SK-N-SH (cell line): ENCODE measurements around the gene CFAP74. TPM values are rescaled to one million over a fixed set of nuclear protein-coding genes. Genes with fewer than 3 reads are reported as not detected.

Experiments
- CTCF ChIA-PET: fragments of 300-600, 350-600 bp; formaldehyde crosslinking; extraction: SDS; loops from one replicate; lab custom pipeline; 2021; lab: Yijun Ruan, JAX
- POLR2A ChIA-PET: fragments of 350-600 bp; sonication (Branson Sonifier 250); formaldehyde crosslinking; extraction: SDS; loops from one replicate; lab custom pipeline; 2020; ENCODE audit warnings: antibody characterized with exemption, inconsistent platforms; lab: Yijun Ruan, JAX
- DNase-seq: peaks from one replicate; pipeline ENCODE4 v3.0.0; 2012
- H2AFZ ChIP-seq: fragments of 200-600 bp; sonication (generic); 2 replicates; pipeline ENCODE4 v1.8.1; 2016; ENCODE audit warnings: antibody characterized with exemption, mild to moderate bottlenecking, low read depth
- H3F3A ChIP-seq: fragments of 200-600 bp; sonication (generic); replicated peaks from 2 replicates; pipeline ENCODE3; 2016; ENCODE audit warnings: antibody characterized with exemption, mild to moderate bottlenecking; ENCODE audit not compliant: insufficient read depth
- H3K27ac ChIP-seq, 2 experiments: fragments of 200-500 bp in 1 of 2; fragments of 200-600 bp in 1 of 2; sonication (Bioruptor generic) in 1 of 2; sonication (generic), shearing (Covaris generic) in 1 of 2; 2 replicates each; pipeline versions ENCODE4 v1.5.1 to v1.6.1; 2014 to 2016; ENCODE audit warnings: low read depth in 2 of 2, inconsistent platforms in 1 of 2, low read length in 1 of 2, mild to moderate bottlenecking in 1 of 2, mixed read lengths in 1 of 2
- H3K27me3 ChIP-seq: fragments of 200-600 bp; sonication (generic), shearing (Covaris generic); 2 replicates; pipeline ENCODE4 v1.6.1; 2016; ENCODE audit warnings: mixed run types; ENCODE audit not compliant: insufficient read depth
- H3K36me3 ChIP-seq, 2 experiments: fragments of 200-500 bp in 1 of 2; fragments of 200-600 bp in 1 of 2; sonication (Bioruptor generic) in 1 of 2; sonication (generic) in 1 of 2; replicated peaks in 1 of 2; 2 replicates each; pipeline versions ENCODE3 to v1.5.1; 2014 to 2016; ENCODE audit warnings: low read length in 1 of 2, mild to moderate bottlenecking in 1 of 2; ENCODE audit not compliant: insufficient read depth in 2 of 2, control insufficient read depth in 1 of 2
- H3K4me1 ChIP-seq, 2 experiments: fragments of 200-500 bp in 1 of 2; fragments of 200-600 bp in 1 of 2; sonication (Bioruptor generic) in 1 of 2; sonication (generic), shearing (Covaris generic) in 1 of 2; 2 replicates each; pipeline versions ENCODE4 v1.5.1 to v1.6.1; 2014 to 2016; ENCODE audit warnings: low read depth in 1 of 2, low read length in 1 of 2, mixed run types in 1 of 2; ENCODE audit not compliant: insufficient read depth in 2 of 2, control insufficient read depth in 1 of 2
- H3K4me2 ChIP-seq: fragments of 200-600 bp; sonication (generic), shearing (Covaris generic); 2 replicates; pipeline ENCODE4 v1.6.1; 2017; ENCODE audit warnings: mixed run types
- H3K4me3 ChIP-seq, 2 experiments: fragments of 200-500 bp in 1 of 2; fragments of 200-600 bp in 1 of 2; sonication (Bioruptor generic) in 1 of 2; sonication (generic), shearing (Covaris generic) in 1 of 2; 2 replicates each; pipeline versions ENCODE4 v1.5.1 to v1.8.1; 2014 to 2016; ENCODE audit warnings: low read depth in 2 of 2, inconsistent platforms in 1 of 2, low read length in 1 of 2, mild to moderate bottlenecking in 1 of 2, mixed read lengths in 1 of 2, moderate library complexity in 1 of 2
- H3K79me2 ChIP-seq: fragments of 200-600 bp; sonication (generic); 2 replicates; pipeline ENCODE4 v1.8.1; 2017; ENCODE audit warnings: mild to moderate bottlenecking; ENCODE audit not compliant: insufficient read depth
- H3K9ac ChIP-seq: fragments of 200-600 bp; sonication (generic); 2 replicates; pipeline ENCODE4 v1.6.1; 2017; ENCODE audit warnings: mixed run types
- H3K9me2 ChIP-seq: fragments of 200-600 bp; sonication (generic); 2 replicates; pipeline ENCODE4 v1.6.1; 2017; ENCODE audit warnings: mixed run types
- H3K9me3 ChIP-seq: fragments of 200-600 bp; sonication (generic); 2 replicates; pipeline ENCODE4 v1.6.1; 2017; ENCODE audit warnings: mixed run types, mild to moderate bottlenecking, moderate library complexity
- H4K20me1 ChIP-seq: fragments of 200-600 bp; sonication (generic); 2 replicates; pipeline ENCODE4 v1.6.1; 2017; ENCODE audit warnings: mild to moderate bottlenecking, mixed run types; ENCODE audit not compliant: insufficient read depth
- CHD2 ChIP-seq: fragments of 150-350 bp; IDR thresholded peaks from 2 replicates; pipeline ENCODE4 v1.6.1; 2018; ENCODE audit warnings: low read length; ENCODE audit not compliant: partially characterized antibody
- CTCF ChIP-seq: fragments of 200-600 bp; sonication (generic); IDR thresholded peaks from 2 replicates; pipeline ENCODE4 v1.6.1; 2017; ENCODE audit warnings: antibody characterized with exemption, mild to moderate bottlenecking, moderate library complexity
- EP300 ChIP-seq, 2 experiments: IDR thresholded peaks; 2 replicates each; pipeline versions ENCODE4 v1.4.0 to v1.6.1; 2012; ENCODE audit warnings: borderline replicate concordance in 1 of 2, low read depth in 1 of 2, low read length in 1 of 2
- EZH2phosphoT487 ChIP-seq: fragments of 200-600 bp; sonication (generic); IDR thresholded peaks from 2 replicates; pipeline ENCODE4 v1.6.1; 2017; ENCODE audit warnings: low read depth, mixed run types, mild to moderate bottlenecking, antibody characterized with exemption, moderate library complexity, borderline replicate concordance
- FOSL2 ChIP-seq: IDR thresholded peaks from 2 replicates; pipeline ENCODE4 v1.4.0; 2012; ENCODE audit warnings: low read depth, mild to moderate bottlenecking, moderate library complexity, borderline replicate concordance
- FOXJ3 ChIP-seq: sonication (generic); formaldehyde crosslinking; IDR thresholded peaks from 2 replicates; pipeline ENCODE4 v1.5.1; 2020; ENCODE audit warnings: mild to moderate bottlenecking, missing genetic modification reagents
- GABPA ChIP-seq: IDR thresholded peaks from 2 replicates; pipeline ENCODE4 v1.4.0; 2012; ENCODE audit warnings: low read depth, mild to moderate bottlenecking
- GATA2 ChIP-seq: sonication (generic); formaldehyde crosslinking; IDR thresholded peaks from 2 replicates; pipeline ENCODE4 v1.5.0; 2020; ENCODE audit warnings: mild to moderate bottlenecking, missing genetic modification reagents
- JUND ChIP-seq: IDR thresholded peaks from 2 replicates; pipeline ENCODE4 v1.4.0; 2012
- MXI1 ChIP-seq: IDR thresholded peaks from 2 replicates; pipeline ENCODE4 v1.6.1; 2012; ENCODE audit warnings: mild to moderate bottlenecking, low read depth, low read length, improper control_type of control experiment
- POLR2AphosphoS5 ChIP-seq: IDR thresholded peaks from 2 replicates; pipeline ENCODE4 v1.6.1; 2012; ENCODE audit warnings: low read depth, low read length
- RAD21 ChIP-seq: IDR thresholded peaks from 2 replicates; pipeline ENCODE4 v1.6.1; 2012; ENCODE audit warnings: mild to moderate bottlenecking, low read length
- RFX5 ChIP-seq: IDR thresholded peaks from 2 replicates; pipeline ENCODE4 v1.6.1; 2012; ENCODE audit warnings: mild to moderate bottlenecking, improper control_type of control experiment, low read length
- RXRA ChIP-seq: IDR thresholded peaks from 2 replicates; pipeline ENCODE4 v1.4.0; 2012; ENCODE audit warnings: low read depth, mild to moderate bottlenecking, borderline replicate concordance
- SIN3A ChIP-seq: IDR thresholded peaks from 2 replicates; pipeline ENCODE4 v1.6.1; 2012; ENCODE audit warnings: low read depth, mild to moderate bottlenecking, low read length, moderate library complexity, borderline replicate concordance
- SMC3 ChIP-seq: IDR thresholded peaks from 2 replicates; pipeline ENCODE4 v1.6.1; 2012; ENCODE audit warnings: low read depth, low read length, improper control_type of control experiment
- TCF12 ChIP-seq: IDR thresholded peaks from 2 replicates; pipeline ENCODE4 v1.4.0; 2012
- TEAD4 ChIP-seq: IDR thresholded peaks from 2 replicates; pipeline ENCODE4 v1.4.0; 2012; ENCODE audit warnings: mild to moderate bottlenecking, borderline replicate concordance; ENCODE audit not compliant: insufficient read depth
- USF2 ChIP-seq: fragments of 150-350 bp; IDR thresholded peaks from 2 replicates; pipeline ENCODE4 v1.6.1; 2017; ENCODE audit warnings: antibody characterized with exemption, low read length, low read depth, borderline replicate concordance
- WGBS: methylation state at CpG from one replicate; pipeline ENCODE4 v1.1.6; 2017; ENCODE audit warnings: low lambda C conversion rate; 5-methylcytosine and 5-hydroxymethylcytosine counted together
- polyA plus RNA-seq, 3 experiments: library from polyadenylated mRNA; depleted of rRNA; stranded (reverse); fragments of >200 nt; gene quantifications; 2 replicates each; pipeline ENCODE4 v1.2.3, GENCODE V29; 2012
- TF ChIP-seq, protein P1 (sequence below): IDR thresholded peaks from 2 replicates; pipeline ENCODE4 v1.6.1; 2012; ENCODE audit warnings: mild to moderate bottlenecking, low read depth, low read length, moderate library complexity

CFAP74 gene
- polyA plus RNA-seq, 1 of the 3 experiments (the other 2 are of a cell fraction) = not detected

DNA sequence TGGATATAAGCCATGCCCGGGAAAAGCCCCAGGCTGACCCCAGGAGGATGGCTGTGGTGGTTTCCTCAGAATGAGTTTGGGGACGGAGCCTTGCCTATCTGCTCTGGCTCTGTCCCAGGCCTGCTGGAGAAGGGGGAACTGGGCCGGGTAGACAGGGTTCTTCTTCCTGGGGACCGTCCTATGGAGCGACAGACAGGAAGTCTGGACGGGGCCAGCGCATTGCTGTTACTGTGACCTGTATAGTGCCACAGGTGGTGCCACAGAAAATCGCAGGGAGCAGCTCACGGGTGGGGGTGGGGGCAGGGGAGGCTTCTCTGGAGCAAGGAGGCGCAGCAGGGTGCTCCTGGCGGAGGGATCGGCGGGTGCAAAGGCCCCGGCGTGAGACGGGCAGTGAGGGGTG is 36.4 kb downstream of the CFAP74 start:
- H3K27me3 ChIP-seq = no peaks in the 10 kb centered on the region
- H3K4me1 ChIP-seq = no peaks in the 10 kb centered on the region
- no peaks in the 10 kb centered on the region for H3K79me2 ChIP-seq
- CTCF ChIA-PET = interaction anchor here (1.5 to 6.7 kb wide), 2 partner anchors 68 to 78 kb away, joined by 3 to 50 read pairs; no protein-coding TSS in a partner anchor
- 50% methylated on average over 8 of the region's 16 CpGs for WGBS
- H3F3A ChIP-seq = no peaks in the 10 kb centered on the region
- no peak for DNase-seq
- H3K9ac ChIP-seq = no peak overlapping the region
- no peak for TF ChIP-seq SIN3A
- TF ChIP-seq TCF12 = no peak
- TF ChIP-seq GABPA = no peak
- no peak for TF ChIP-seq RFX5
- no peak for TF ChIP-seq RAD21
- TF ChIP-seq CHD2 = no peak
- no peak for TF ChIP-seq EP300 (IDR thresholded peaks at IDR 0.05; ENCODE audit: borderline replicate concordance in 1 of 2, low read depth in 1 of 2, low read length in 1 of 2)
- TF ChIP-seq FOXJ3 (CRISPR knock-in tag) = no peak
- TF ChIP-seq GATA2 (CRISPR knock-in tag) = no peak
- TF ChIP-seq POLR2AphosphoS5 = no peak
- TF ChIP-seq, protein P1, sequence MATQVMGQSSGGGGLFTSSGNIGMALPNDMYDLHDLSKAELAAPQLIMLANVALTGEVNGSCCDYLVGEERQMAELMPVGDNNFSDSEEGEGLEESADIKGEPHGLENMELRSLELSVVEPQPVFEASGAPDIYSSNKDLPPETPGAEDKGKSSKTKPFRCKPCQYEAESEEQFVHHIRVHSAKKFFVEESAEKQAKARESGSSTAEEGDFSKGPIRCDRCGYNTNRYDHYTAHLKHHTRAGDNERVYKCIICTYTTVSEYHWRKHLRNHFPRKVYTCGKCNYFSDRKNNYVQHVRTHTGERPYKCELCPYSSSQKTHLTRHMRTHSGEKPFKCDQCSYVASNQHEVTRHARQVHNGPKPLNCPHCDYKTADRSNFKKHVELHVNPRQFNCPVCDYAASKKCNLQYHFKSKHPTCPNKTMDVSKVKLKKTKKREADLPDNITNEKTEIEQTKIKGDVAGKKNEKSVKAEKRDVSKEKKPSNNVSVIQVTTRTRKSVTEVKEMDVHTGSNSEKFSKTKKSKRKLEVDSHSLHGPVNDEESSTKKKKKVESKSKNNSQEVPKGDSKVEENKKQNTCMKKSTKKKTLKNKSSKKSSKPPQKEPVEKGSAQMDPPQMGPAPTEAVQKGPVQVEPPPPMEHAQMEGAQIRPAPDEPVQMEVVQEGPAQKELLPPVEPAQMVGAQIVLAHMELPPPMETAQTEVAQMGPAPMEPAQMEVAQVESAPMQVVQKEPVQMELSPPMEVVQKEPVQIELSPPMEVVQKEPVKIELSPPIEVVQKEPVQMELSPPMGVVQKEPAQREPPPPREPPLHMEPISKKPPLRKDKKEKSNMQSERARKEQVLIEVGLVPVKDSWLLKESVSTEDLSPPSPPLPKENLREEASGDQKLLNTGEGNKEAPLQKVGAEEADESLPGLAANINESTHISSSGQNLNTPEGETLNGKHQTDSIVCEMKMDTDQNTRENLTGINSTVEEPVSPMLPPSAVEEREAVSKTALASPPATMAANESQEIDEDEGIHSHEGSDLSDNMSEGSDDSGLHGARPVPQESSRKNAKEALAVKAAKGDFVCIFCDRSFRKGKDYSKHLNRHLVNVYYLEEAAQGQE = no peak
- TF ChIP-seq FOSL2 = no peak
- no peak for TF ChIP-seq EZH2phosphoT487
- TF ChIP-seq, all 33 proteins: peak for 0
- H3K27ac ChIP-seq = no peak overlapping the region
- H3K4me2 ChIP-seq = no peak overlapping the region
- no peak overlapping the region for H3K4me3 ChIP-seq
- no peaks in the 10 kb centered on the region for H3K9me3 ChIP-seq
- H4K20me1 ChIP-seq = no peaks in the 10 kb centered on the region
- no peaks in the 10 kb centered on the region for H3K9me2 ChIP-seq
- no peak overlapping the region for H2AFZ ChIP-seq
- POLR2A ChIA-PET = no interaction called here
- no peaks in the 10 kb centered on the region for H3K36me3 ChIP-seq

GRCh38 chr1:1966071-1966740 is 37.4 kb downstream of the CFAP74 start:
- 49% methylated on average over 35 of the region's 38 CpGs for WGBS
- no peak overlapping the region for H3K27ac ChIP-seq
- no peak overlapping the region for H3K9ac ChIP-seq
- CTCF ChIA-PET = interaction anchor here (1.2 to 6.7 kb wide), 3 partner anchors 30 to 79 kb away, joined by 3 to 50 read pairs (median 3); no protein-coding TSS in a partner anchor
- H3K4me1 ChIP-seq = no peaks in the 10 kb centered on the region
- H3K9me2 ChIP-seq = no peaks in the 10 kb centered on the region
- H3K4me2 ChIP-seq = no peak overlapping the region
- no peak for DNase-seq
- H3K36me3 ChIP-seq = no peaks in the 10 kb centered on the region
- no peak overlapping the region for H2AFZ ChIP-seq
- H3K4me3 ChIP-seq = no peak overlapping the region
- POLR2A ChIA-PET = no interaction called here
- no peaks in the 10 kb centered on the region for H3K9me3 ChIP-seq
- no peaks in the 10 kb centered on the region for H3F3A ChIP-seq
- no peaks in the 10 kb centered on the region for H3K79me2 ChIP-seq
- H4K20me1 ChIP-seq = no peaks in the 10 kb centered on the region
- no peaks in the 10 kb centered on the region for H3K27me3 ChIP-seq
- TF ChIP-seq USF2 (no peak), RXRA (no peak), FOSL2 (no peak), CTCF (no peak), JUND (no peak), TEAD4 (no peak), SMC3 (no peak), MXI1 (no peak), RAD21 (no peak), FOXJ3 (CRISPR knock-in tag) (no peak), POLR2AphosphoS5 (no peak), CHD2 (no peak)
